Type B pancreatic cell (in vitro differentiated cells): Measurements from ENCODE around the gene MGAT2. TPM values are rescaled to one million over a fixed set of nuclear protein-coding genes. Genes with fewer than 3 reads are reported as not detected.

Experiments
- DNase-seq: peaks from one replicate; pipeline ENCODE4 v3.0.0; 2021; ENCODE audit warnings: mixed read lengths; ENCODE audit not compliant: unreplicated experiment; ENCODE audit errors: extremely low spot score
- H3K27ac Mint-ChIP-seq: 2 replicates; pipeline ENCODE4 v1.8.0; 2021; ENCODE audit warnings: mild to moderate bottlenecking, mixed read lengths
- H3K27me3 Mint-ChIP-seq: 2 replicates; pipeline ENCODE4 v1.8.0; 2021; ENCODE audit warnings: mixed read lengths
- H3K36me3 Mint-ChIP-seq: 2 replicates; pipeline ENCODE4 v1.8.0; 2021; ENCODE audit warnings: mixed read lengths
- H3K4me1 Mint-ChIP-seq: one replicate; pipeline ENCODE4 v1.8.0; 2021; ENCODE audit warnings: mixed read lengths; ENCODE audit not compliant: unreplicated experiment
- H3K4me3 Mint-ChIP-seq: 2 replicates; pipeline ENCODE4 v1.8.0; 2021; ENCODE audit warnings: mild to moderate bottlenecking, mixed read lengths
- H3K9me3 Mint-ChIP-seq: 2 replicates; pipeline ENCODE4 v1.8.0; 2021; ENCODE audit warnings: mixed read lengths
- total RNA-seq: library from RNA; stranded (reverse); gene quantifications from 2 replicates; pipeline ENCODE4 v1.2.1, GENCODE V29; 2021; ENCODE audit warnings: low replicate concordance
- TF ChIP-seq, protein P1 (sequence below): fragments of 200-600 bp; sonication (generic); conservative IDR thresholded peaks from 2 replicates; pipeline ENCODE4 v1.5.0; 2021; ENCODE audit warnings: antibody characterized with exemption, mild to moderate bottlenecking

The MGAT2 gene
- total RNA-seq, 1 donor from 2014 or later: 27.0 TPM

DNA sequence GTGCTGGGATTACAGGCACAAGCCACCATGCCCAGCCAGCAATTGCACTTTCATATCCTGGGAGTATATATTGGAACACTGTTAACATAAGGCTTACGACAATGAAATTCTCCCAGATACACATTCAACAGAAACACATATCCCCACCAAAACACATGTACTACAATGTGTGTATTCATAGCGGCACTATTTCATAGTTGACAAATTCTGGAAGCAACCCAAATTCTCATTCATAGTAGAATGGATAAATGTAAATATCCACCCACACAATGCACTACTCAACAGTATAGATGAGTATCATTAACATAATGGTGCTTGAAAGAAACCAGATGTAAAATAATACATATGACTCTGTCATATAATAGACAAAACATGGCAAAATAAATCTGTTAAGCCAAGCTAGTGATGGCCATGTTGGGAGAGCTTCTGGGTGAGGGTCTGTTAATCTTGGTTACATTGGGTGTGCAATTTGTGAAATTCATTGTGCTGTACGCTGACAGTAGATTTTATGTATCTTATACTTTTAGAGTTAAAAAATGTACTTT lies 17.0 kb downstream of the MGAT2 start:
- no peak overlapping the region for H3K27ac Mint-ChIP-seq

DNA sequence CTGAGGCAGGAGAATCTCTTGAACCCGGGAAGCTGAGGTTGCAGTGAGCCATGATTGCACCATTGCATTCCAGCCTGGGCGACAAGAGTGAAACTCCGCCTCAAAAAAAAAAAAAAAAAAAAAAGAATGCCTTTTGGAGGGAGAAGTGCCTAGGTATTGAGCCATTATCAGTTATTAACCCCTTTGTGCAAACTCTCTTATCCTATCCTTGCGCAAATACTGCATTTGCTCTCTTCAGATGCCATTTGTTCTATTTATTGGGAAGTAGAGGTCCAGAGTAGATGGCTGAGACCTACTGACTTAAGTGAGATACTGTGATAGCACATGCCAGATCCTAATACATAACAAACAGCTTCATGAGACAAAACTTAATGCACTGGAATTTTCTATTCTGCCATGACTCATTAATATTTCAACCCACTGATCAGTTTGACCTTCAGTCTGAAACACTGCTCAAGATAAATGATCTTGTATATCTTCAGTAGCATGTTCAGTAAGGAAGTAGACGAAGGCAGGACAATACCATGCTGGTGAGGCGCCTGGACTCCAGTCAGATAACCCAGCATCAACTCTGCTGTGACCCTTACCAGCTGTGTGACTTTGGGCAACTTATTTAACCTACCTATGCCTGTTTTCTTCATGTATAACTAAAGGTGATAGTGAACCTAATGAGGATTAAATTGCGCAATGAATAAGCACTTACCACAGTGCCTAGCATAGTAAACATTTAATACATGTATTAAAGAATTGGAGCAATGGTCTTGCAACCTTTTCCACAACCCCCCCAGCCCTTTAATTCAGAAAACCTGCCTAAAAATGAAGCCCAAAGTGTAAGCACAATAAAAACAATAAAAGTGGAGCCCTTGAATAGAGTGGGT lies 20.2 kb downstream of the MGAT2 start:
- Mint-ChIP-seq H3K4me3 (no peak overlapping the region), H3K27me3 (no peaks in the 10 kb centered on the region), H3K36me3 (peaks cover 23% of the 10 kb centered on the region), H3K27ac (no peak overlapping the region), H3K9me3 (no peaks in the 10 kb centered on the region), H3K4me1 (peaks cover 25% of the 10 kb centered on the region)
- DNase-seq: no peak
- TF ChIP-seq, protein P1, sequence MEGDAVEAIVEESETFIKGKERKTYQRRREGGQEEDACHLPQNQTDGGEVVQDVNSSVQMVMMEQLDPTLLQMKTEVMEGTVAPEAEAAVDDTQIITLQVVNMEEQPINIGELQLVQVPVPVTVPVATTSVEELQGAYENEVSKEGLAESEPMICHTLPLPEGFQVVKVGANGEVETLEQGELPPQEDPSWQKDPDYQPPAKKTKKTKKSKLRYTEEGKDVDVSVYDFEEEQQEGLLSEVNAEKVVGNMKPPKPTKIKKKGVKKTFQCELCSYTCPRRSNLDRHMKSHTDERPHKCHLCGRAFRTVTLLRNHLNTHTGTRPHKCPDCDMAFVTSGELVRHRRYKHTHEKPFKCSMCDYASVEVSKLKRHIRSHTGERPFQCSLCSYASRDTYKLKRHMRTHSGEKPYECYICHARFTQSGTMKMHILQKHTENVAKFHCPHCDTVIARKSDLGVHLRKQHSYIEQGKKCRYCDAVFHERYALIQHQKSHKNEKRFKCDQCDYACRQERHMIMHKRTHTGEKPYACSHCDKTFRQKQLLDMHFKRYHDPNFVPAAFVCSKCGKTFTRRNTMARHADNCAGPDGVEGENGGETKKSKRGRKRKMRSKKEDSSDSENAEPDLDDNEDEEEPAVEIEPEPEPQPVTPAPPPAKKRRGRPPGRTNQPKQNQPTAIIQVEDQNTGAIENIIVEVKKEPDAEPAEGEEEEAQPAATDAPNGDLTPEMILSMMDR: no peak

More for the DNA sequence above, 17.0 kb downstream of the MGAT2 start:
- Mint-ChIP-seq H3K36me3 (peaks cover 27% of the 10 kb centered on the region), H3K9me3 (no peaks in the 10 kb centered on the region), H3K4me3 (peak overlapping the region; percentile 24), H3K4me1 (peaks cover 29% of the 10 kb centered on the region), H3K27me3 (no peaks in the 10 kb centered on the region)
- TF ChIP-seq, protein P1: no peak
- no peak for DNase-seq

DNA sequence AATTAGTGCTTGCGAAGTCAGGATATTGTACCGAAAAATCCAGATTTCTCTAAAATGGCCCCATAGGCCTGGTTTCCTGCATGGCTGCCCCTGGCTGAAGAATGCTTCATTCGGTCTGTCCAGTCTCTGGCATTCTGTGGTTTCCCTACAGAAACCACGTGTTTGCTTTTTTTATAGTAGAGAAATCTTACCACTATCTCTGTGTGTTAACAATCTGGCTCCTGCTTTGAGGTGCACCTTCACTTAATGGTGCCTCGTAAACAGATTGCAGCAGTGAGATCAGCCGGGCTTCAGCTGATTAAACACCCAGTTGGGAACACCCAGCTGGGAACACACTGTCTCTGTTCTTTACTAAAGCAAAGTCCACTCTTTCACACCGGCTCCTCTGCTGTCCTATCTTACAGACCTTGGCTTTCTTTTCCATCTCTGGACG lies 21.1 kb downstream of the MGAT2 start:
- Mint-ChIP-seq H3K27ac (peak overlapping the region; percentile 29), H3K27me3 (no peaks in the 10 kb centered on the region), H3K4me3 (no peak overlapping the region), H3K4me1 (peaks cover 22% of the 10 kb centered on the region), H3K9me3 (no peaks in the 10 kb centered on the region), H3K36me3 (peaks cover 22% of the 10 kb centered on the region)
- TF ChIP-seq, protein P1: no peak
- no peak for DNase-seq

DNA sequence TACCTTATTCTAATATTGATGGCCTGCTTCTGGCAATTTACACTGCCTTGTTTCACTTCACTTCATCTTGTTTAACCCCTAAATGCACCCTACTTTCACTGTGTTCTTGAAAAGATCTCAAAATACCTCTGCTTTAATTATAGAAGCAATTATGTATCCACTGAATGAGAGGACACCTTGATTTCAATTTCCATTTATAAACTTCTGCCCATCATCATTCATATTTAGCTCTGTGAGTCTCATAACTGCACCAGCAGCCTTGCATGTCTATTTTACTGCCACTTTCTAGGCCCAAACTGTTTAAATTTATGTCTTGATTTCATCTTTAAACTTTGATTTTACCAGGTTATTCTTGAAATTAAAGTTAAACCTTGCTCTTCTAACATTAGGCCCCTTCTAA lies 21.6 kb downstream of the MGAT2 start:
- Mint-ChIP-seq H3K27me3 (no peaks in the 10 kb centered on the region), H3K4me3 (no peak overlapping the region), H3K27ac (peak overlapping the region; percentile 29), H3K4me1 (peaks cover 19% of the 10 kb centered on the region), H3K36me3 (peaks cover 21% of the 10 kb centered on the region), H3K9me3 (no peaks in the 10 kb centered on the region)
- no peak for DNase-seq
- TF ChIP-seq, protein P1: no peak

DNA sequence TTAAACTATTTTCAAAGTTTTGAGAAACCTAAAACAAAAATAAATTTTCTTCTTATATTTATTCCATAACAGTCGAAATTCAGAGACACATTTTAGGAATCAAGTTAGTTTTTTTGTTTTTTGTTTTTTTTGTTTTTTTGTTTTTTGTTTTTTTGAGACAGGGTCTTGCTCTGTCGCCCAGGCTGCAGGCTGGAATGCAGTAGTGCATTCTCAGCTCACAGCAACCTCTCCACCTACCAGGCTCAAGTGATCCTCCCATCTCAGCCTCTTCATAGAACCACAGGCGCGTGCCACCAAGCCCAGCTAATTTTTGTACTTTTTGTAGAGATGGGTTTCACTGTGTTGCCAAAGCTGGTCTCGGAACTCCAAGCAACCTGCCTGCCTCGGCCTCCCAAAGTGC lies 32.9 kb downstream of the MGAT2 start:
- no peaks in the 10 kb centered on the region for H3K9me3 Mint-ChIP-seq

More for the DNA sequence above, 32.9 kb downstream of the MGAT2 start:
- Mint-ChIP-seq H3K4me1 (no peaks in the 10 kb centered on the region), H3K27ac (no peak overlapping the region), H3K27me3 (no peaks in the 10 kb centered on the region), H3K4me3 (no peak overlapping the region), H3K36me3 (peaks cover 4% of the 10 kb centered on the region)
- DNase-seq: no peak
- TF ChIP-seq, protein P1: no peak
